ENCODE data around the gene HIRA.

DNA sequence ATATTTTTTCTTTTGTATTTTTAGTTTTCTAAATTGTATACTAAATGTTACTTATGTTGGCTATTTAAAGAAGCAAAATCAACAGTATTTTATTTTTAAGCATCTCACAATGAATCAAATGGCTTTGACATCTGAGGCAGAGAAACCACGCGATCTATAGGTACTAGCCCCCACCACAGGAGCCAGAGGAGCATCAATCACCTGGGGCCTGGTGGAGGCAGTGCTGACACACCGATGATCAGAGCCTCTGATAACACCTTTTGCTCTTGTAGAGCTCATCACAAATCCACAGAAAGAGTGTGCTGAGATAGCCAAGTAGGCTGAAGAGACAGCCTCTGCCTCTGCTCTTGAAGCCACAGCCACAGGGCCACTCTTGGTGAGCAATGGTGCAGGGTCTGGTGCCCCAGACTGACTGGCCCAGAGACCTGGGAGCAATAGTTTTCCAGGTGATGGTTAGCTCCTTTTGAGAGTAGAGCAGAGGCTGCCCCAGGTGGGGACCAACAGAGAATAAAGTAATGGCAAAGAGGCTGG, 25.2 kb downstream of the HIRA start:
- TF ChIP-seq, protein P1, sequence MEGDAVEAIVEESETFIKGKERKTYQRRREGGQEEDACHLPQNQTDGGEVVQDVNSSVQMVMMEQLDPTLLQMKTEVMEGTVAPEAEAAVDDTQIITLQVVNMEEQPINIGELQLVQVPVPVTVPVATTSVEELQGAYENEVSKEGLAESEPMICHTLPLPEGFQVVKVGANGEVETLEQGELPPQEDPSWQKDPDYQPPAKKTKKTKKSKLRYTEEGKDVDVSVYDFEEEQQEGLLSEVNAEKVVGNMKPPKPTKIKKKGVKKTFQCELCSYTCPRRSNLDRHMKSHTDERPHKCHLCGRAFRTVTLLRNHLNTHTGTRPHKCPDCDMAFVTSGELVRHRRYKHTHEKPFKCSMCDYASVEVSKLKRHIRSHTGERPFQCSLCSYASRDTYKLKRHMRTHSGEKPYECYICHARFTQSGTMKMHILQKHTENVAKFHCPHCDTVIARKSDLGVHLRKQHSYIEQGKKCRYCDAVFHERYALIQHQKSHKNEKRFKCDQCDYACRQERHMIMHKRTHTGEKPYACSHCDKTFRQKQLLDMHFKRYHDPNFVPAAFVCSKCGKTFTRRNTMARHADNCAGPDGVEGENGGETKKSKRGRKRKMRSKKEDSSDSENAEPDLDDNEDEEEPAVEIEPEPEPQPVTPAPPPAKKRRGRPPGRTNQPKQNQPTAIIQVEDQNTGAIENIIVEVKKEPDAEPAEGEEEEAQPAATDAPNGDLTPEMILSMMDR (IDR thresholded peaks at IDR 0.05): no peak
- no peak for TF ChIP-seq POLR2A (IDR thresholded peaks at IDR 0.05)
